Activated T-helper 1 cell treated with anti-CD3 and anti-CD28 coated beads, Interleukin-12 subunit alpha, Interleukin-12 subunit beta, Interleukin-2, Interleukin-4 antibody, amounts not matched to agents 30 ng/mL and 10 ng/mL and 1 ng/mL, durations not matched to agents 14 hours and 24 hours and 36 hours (primary cell): Measurements from ENCODE around the gene KCNN2. TPM values are rescaled to one million over a fixed set of nuclear protein-coding genes. Genes with fewer than 3 reads are reported as not detected.
"Not testable (repeated sequence)": the region's sequence is repeated elsewhere in the genome, so short reads cannot be mapped to it uniquely, and the experiment has no call there.

Source experiments
- DNase-seq: peaks from one replicate; pipeline ENCODE4 v3.0.0; 2021; ENCODE audit warnings: low spot score
- H3K27ac Mint-ChIP-seq: one replicate; pipeline ENCODE4 v1.8.0; 2021; ENCODE audit warnings: mild to moderate bottlenecking, mixed read lengths
- H3K27me3 Mint-ChIP-seq: one replicate; pipeline ENCODE4 v1.8.0; 2022; ENCODE audit warnings: mild to moderate bottlenecking, moderate library complexity, mixed read lengths; ENCODE audit not compliant: insufficient read depth
- H3K36me3 Mint-ChIP-seq: one replicate; pipeline ENCODE4 v1.8.0; 2021; ENCODE audit warnings: low read depth, mixed read lengths
- H3K4me1 Mint-ChIP-seq: one replicate; pipeline ENCODE4 v1.8.0; 2021; ENCODE audit warnings: low read depth, mixed read lengths
- H3K4me3 Mint-ChIP-seq: one replicate; pipeline ENCODE4 v1.8.0; 2021; ENCODE audit warnings: mild to moderate bottlenecking, moderate library complexity, mixed read lengths
- H3K9me3 Mint-ChIP-seq: one replicate; pipeline ENCODE4 v1.8.0; 2021; ENCODE audit warnings: mixed read lengths
- intact Hi-C: fragments of 100-400 bp; cut with micrococcal nuclease; formaldehyde crosslinking; loops from one replicate; pipeline ENCODE4 v1.15.1; 2024
- total RNA-seq: library from RNA; stranded (reverse); gene quantifications from 2 replicates; pipeline ENCODE4 v1.2.3, GENCODE V29; 2022

Gene KCNN2
- total RNA-seq, 1 donor from 2014 or later = not detected

GRCh38 chr5:114416254-114416653, 54.4 kb downstream of the KCNN2 start:
- Mint-ChIP-seq H3K4me1 (no peaks in the 10 kb centered on the region), H3K36me3 (no peaks in the 10 kb centered on the region), H3K27ac (no peak overlapping the region), H3K4me3 (no peak overlapping the region), H3K27me3 (no peaks in the 10 kb centered on the region), H3K9me3 (no peaks in the 10 kb centered on the region)
- intact Hi-C loops = no loop called here
- no peak for DNase-seq

DNA sequence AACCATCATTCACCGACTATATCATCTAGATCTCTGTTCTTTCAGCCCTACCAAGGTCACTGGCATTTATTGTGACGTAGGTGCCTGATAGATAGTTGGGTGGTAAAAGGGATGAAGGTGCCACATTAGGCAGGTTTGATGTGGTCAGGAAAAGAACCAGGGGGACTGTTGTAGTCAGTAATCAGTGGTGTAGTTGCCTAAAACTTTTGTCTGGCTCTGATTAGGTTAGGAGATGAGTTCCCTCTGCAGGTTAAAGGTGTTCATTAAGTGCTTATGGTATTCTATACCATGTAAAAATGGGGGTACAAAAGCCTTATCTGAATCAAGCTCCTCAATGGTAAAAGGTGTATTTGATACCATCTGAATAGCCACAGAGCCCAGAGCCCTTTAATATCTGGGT, 55.6 kb downstream of the KCNN2 start:
- no peaks in the 10 kb centered on the region for H3K36me3 Mint-ChIP-seq
- no peaks in the 10 kb centered on the region for H3K4me1 Mint-ChIP-seq
- DNase-seq = no peak
- H3K9me3 Mint-ChIP-seq = no peaks in the 10 kb centered on the region
- intact Hi-C loops = no loop called here
- H3K4me3 Mint-ChIP-seq = no peak overlapping the region
- H3K27me3 Mint-ChIP-seq = no peaks in the 10 kb centered on the region
- no peak overlapping the region for H3K27ac Mint-ChIP-seq

DNA sequence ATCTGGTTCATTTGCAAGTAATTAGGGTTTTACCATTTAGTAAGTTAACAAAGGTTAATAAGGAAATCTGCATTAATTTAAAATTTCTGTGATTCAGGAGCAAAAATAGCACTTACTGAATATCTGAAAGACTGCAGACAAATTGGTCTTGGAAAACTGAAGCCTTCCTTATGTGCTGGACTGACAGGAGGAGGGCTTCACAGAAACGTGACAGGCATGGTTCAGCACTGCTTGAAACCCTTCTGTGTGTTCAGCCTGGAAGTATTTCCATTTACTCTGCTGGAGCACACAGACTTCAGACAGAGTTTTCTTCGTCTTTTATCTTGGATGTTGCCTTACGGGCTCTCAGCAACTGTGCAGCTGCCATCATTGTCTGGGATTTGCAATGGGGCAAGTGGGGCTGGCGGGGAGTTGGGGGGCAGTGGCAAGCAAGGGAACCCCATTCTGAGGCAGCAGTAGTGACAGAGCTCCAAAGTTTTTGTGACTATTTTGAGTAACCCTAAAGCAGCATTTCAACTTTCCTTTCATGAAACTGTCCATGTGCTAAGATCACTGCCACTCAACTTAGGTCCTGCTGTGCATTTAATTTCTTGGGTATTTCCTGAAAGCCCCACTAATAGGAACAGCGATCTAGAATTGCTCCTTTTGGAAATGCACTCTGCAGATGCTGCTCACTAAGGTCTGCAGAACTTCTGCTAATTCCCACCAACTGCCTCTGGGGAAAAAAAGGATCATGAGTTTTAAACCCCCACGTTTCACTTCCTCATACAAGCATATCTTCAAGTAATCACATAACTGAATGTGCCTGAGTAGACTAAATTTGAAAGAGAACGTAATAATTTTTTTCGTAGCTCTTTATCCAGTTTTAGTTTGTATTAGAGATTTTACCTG, 56.6 kb downstream of the KCNN2 start:
- intact Hi-C loops = no loop called here
- Mint-ChIP-seq H3K4me3 (no peak overlapping the region), H3K9me3 (no peaks in the 10 kb centered on the region), H3K36me3 (no peaks in the 10 kb centered on the region), H3K27ac (no peak overlapping the region), H3K27me3 (no peaks in the 10 kb centered on the region), H3K4me1 (no peaks in the 10 kb centered on the region)
- DNase-seq = no peak

GRCh38 chr5:114419067-114419388, 57.2 kb downstream of the KCNN2 start:
- Mint-ChIP-seq H3K27me3 (no peaks in the 10 kb centered on the region), H3K4me1 (no peaks in the 10 kb centered on the region), H3K9me3 (no peaks in the 10 kb centered on the region), H3K36me3 (no peaks in the 10 kb centered on the region), H3K4me3 (no peak overlapping the region), H3K27ac (no peak overlapping the region)
- intact Hi-C loops = no loop called here
- DNase-seq = no peak

DNA sequence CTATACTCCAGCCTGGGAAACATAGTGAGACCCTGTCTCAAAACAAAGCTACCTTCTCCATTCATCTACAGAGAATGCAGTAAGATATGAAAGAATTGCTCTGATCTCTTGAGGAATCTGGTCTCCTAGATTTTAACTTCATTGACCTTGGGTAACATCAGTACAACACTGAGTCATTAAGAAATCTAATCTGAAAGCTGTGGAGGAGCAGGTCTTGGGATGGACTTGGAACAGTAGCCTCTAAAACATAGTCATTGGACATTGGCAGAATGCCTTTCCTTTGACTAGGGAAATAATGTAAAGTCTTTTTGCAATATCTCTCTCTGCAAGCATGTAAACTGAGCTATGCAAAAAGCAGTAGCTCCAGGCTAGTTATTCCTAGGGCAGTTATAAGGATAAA, 58.1 kb downstream of the KCNN2 start:
- no peaks in the 10 kb centered on the region for H3K4me1 Mint-ChIP-seq

DNA sequence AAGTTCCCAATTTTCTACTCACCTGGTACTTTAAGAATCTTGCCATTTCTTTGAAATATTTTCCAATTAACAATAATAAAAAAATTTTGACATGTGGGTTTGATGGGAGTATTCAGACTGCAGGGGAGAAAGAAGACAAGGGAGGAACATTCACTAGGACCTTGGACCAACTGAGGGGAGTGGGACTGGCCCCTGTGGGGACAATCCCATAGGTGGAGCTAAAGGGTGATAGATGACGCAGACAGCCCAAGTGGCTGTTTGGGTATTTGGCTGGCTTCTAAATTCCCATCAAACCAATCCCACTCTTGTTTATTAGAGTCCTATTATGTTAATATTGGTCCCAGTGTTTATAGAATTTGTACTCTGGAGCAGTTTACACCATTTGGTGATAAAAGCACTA, 65.3 kb downstream of the KCNN2 start:
- no peak for DNase-seq
- no peaks in the 10 kb centered on the region for H3K36me3 Mint-ChIP-seq
- intact Hi-C loops = no loop called here

More for the DNA sequence above, 58.1 kb downstream of the KCNN2 start:
- intact Hi-C loops = no loop called here
- Mint-ChIP-seq H3K9me3 (no peaks in the 10 kb centered on the region), H3K27me3 (peaks cover 2% of the 10 kb centered on the region), H3K36me3 (no peaks in the 10 kb centered on the region), H3K4me3 (no peak overlapping the region), H3K27ac (no peak overlapping the region)
- no peak for DNase-seq

GRCh38 chr5:114430532-114430931, 68.7 kb downstream of the KCNN2 start:
- Mint-ChIP-seq H3K27me3 (no peaks in the 10 kb centered on the region), H3K4me3 (no peak overlapping the region), H3K27ac (no peak overlapping the region), H3K9me3 (no peaks in the 10 kb centered on the region), H3K36me3 (no peaks in the 10 kb centered on the region), H3K4me1 (no peaks in the 10 kb centered on the region)
- no peak for DNase-seq
- intact Hi-C loops = no loop called here

More for the DNA sequence above, 65.3 kb downstream of the KCNN2 start:
- no peaks in the 10 kb centered on the region for H3K9me3 Mint-ChIP-seq
- no peak overlapping the region for H3K4me3 Mint-ChIP-seq
- H3K4me1 Mint-ChIP-seq = no peaks in the 10 kb centered on the region
- H3K27ac Mint-ChIP-seq = no peak overlapping the region
- H3K27me3 Mint-ChIP-seq = peaks cover 2% of the 10 kb centered on the region

GRCh38 chr5:114432684-114433083, 70.8 kb downstream of the KCNN2 start:
- intact Hi-C loops = not testable (repeated sequence)

GRCh38 chr5:114434396-114435219, 72.7 kb downstream of the KCNN2 start:
- H3K36me3 Mint-ChIP-seq = no peaks in the 10 kb centered on the region
- no peaks in the 10 kb centered on the region for H3K27me3 Mint-ChIP-seq
- intact Hi-C loops = no loop called here
- no peak for DNase-seq
- H3K4me3 Mint-ChIP-seq = no peak overlapping the region
- no peaks in the 10 kb centered on the region for H3K9me3 Mint-ChIP-seq
- H3K4me1 Mint-ChIP-seq = no peaks in the 10 kb centered on the region
- H3K27ac Mint-ChIP-seq = no peak overlapping the region

More at GRCh38 chr5:114432684-114433083, 70.8 kb downstream of the KCNN2 start:
- H3K4me3 Mint-ChIP-seq, H3K27me3 Mint-ChIP-seq, H3K4me1 Mint-ChIP-seq, DNase-seq, H3K27ac Mint-ChIP-seq, H3K36me3 Mint-ChIP-seq, H3K9me3 Mint-ChIP-seq: not testable (repeated sequence)

DNA sequence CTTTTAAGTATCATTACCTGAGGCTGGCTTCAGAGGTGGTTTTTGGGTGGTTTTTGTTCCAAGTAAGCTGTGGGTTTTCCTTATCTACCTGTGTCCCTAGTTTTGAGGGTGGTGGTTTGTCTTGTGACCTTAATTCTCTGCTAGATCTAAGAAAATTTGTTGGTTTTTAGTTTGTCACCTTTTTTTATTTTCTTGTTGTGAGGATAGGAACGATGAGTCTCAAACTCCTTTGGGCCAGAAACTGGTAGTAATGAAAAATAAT, 73.3 kb downstream of the KCNN2 start:
- Mint-ChIP-seq H3K4me1 (no peaks in the 10 kb centered on the region), H3K9me3 (no peaks in the 10 kb centered on the region), H3K27me3 (no peaks in the 10 kb centered on the region), H3K27ac (no peak overlapping the region), H3K36me3 (no peaks in the 10 kb centered on the region), H3K4me3 (no peak overlapping the region)
- DNase-seq = no peak
- intact Hi-C loops = no loop called here

DNA sequence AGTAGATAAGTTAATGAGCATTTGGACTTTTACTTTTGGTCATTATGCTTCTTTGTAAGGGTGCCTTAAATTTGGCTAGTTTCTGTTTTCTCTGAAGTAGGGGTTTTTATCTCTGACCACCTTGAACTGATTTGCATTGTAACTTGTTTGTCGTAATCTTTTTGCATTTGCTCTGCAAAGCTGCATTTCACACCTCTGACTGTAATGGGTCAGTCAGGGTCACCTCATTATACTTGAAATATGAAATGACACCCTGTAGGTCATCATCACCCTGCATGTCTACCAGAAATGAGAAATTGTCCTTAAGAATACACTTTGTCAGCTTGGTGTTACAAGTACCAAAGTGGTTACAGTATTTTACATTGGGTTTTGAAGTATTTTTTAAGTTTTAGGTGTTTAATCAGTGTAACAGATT, 74.0 kb downstream of the KCNN2 start:
- H3K27me3 Mint-ChIP-seq = no peaks in the 10 kb centered on the region
- H3K9me3 Mint-ChIP-seq = no peaks in the 10 kb centered on the region
- H3K4me1 Mint-ChIP-seq = no peaks in the 10 kb centered on the region
- no peak overlapping the region for H3K4me3 Mint-ChIP-seq
- H3K27ac Mint-ChIP-seq = no peak overlapping the region
- no peaks in the 10 kb centered on the region for H3K36me3 Mint-ChIP-seq
- intact Hi-C loops = no loop called here
- no peak for DNase-seq

GRCh38 chr5:114437936-114438335, 76.1 kb downstream of the KCNN2 start:
- H3K4me1 Mint-ChIP-seq = no peaks in the 10 kb centered on the region
- H3K4me3 Mint-ChIP-seq = no peak overlapping the region
- no peak overlapping the region for H3K27ac Mint-ChIP-seq
- DNase-seq = no peak
- H3K27me3 Mint-ChIP-seq = peaks cover 3% of the 10 kb centered on the region
- no peaks in the 10 kb centered on the region for H3K36me3 Mint-ChIP-seq
- intact Hi-C loops = no loop called here
- H3K9me3 Mint-ChIP-seq = no peaks in the 10 kb centered on the region

GRCh38 chr5:114438471-114438870, 76.6 kb downstream of the KCNN2 start:
- no peaks in the 10 kb centered on the region for H3K36me3 Mint-ChIP-seq
- H3K4me1 Mint-ChIP-seq = no peaks in the 10 kb centered on the region
- H3K27me3 Mint-ChIP-seq = peaks cover 3% of the 10 kb centered on the region
- intact Hi-C loops = no loop called here
- no peaks in the 10 kb centered on the region for H3K9me3 Mint-ChIP-seq
- no peak overlapping the region for H3K27ac Mint-ChIP-seq
- no peak overlapping the region for H3K4me3 Mint-ChIP-seq
- DNase-seq = no peak
